ENCODE results near the gene GNE. TPM values are rescaled to one million over a fixed set of nuclear protein-coding genes. Genes with fewer than 3 reads are reported as not detected.
A peak's percentile ranks its signal among the peaks of the same experiment; 100 is the strongest.
"Not testable (repeated sequence)": the region's sequence is repeated elsewhere in the genome, so short reads cannot be mapped to it uniquely, and the experiment has no call there.

Gene GNE
- polyA plus RNA-seq, 1 donor from 2014 or later, result 6.3 TPM

DNA sequence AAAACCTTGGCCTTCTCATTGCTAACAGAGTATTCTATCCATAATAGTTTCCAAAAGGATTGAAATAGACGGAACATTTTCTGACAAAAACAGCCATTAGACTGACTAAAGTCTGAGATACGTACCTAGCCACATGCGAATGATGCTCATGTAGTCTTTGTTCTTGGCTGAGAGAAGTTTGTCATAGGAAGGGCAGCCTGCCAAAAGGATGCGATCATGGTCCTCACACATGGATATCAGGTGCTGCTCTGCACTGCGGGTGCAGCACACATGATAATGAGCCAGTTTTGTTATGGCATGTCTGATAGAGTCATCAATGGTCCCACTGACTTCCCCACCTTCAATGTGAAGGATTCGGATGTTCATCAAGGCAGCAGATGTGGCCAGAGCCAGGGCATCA lies 12.3 kb downstream of the GNE start:
- H3K9me3 Mint-ChIP-seq, result no peaks in the 10 kb centered on the region
- peaks cover 3% of the 10 kb centered on the region for H3K36me3 Mint-ChIP-seq
- H3K27ac Mint-ChIP-seq, result peak overlapping the region in 1 of 3 donors; percentile 45
- no peak overlapping the region for H3K4me3 Mint-ChIP-seq
- peaks cover 16 to 19% (median 16%) of the 10 kb centered on the region in 3 donors for H3K4me1 Mint-ChIP-seq
- H3K27me3 Mint-ChIP-seq, result no peaks in the 10 kb centered on the region

DNA sequence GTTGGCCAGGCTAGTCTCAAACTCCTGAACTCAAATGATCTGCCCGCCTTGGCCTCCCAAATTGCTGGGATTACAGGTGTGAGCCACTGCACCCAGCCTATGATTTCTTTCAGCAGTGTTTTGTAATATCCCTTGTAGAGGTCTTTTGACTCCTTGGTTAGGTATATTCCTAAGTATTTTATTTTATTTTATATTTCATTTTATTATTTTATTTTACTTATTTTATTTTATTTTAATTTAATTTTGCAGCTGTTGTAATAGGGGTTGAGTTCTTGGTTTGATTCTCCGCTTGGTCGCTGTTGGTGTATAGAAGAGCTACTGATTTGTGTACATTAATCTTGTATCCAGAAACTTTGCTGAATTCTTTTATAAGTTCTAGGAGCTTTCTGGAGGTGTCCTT lies 18.6 kb downstream of the GNE start:
- not testable (repeated sequence) for H3K27ac Mint-ChIP-seq, H3K4me1 Mint-ChIP-seq, H3K27me3 Mint-ChIP-seq, H3K4me3 Mint-ChIP-seq, H3K9me3 Mint-ChIP-seq
- H3K36me3 Mint-ChIP-seq, result peaks cover 11% of the 10 kb centered on the region

GRCh38 chr9:36239205-36239604 lies 19.0 kb downstream of the GNE start:
- not testable (repeated sequence) for H3K27ac Mint-ChIP-seq

DNA sequence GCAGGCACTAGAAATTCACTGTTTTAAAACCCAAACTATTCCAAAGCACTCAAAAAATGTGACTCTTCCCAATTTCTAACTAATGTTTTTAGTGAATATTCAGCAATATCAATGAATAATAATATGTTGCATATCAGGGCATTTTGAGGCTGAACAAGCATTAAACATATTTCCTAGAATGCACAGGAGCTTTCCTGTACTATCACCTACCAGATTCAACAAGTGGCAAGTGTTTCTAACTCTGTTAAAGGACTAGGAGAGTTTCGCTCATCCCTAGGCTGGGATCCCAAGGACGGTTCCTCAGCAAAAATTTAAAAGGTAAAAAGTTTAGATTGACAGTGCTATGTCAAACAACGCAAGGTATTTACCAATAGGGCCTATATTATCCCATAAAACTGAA lies 21.0 kb downstream of the GNE start:
- Mint-ChIP-seq H3K36me3 (peaks cover 13% of the 10 kb centered on the region), H3K4me1 (no peaks in the 10 kb centered on the region), H3K9me3 (peaks cover 0 to 1% (median 0%) of the 10 kb centered on the region in 3 donors), H3K27ac (no peak overlapping the region), H3K4me3 (no peak overlapping the region), H3K27me3 (no peaks in the 10 kb centered on the region)

More at GRCh38 chr9:36239205-36239604, 19.0 kb downstream of the GNE start:
- not testable (repeated sequence) for H3K4me3 Mint-ChIP-seq, H3K9me3 Mint-ChIP-seq, H3K4me1 Mint-ChIP-seq, H3K27me3 Mint-ChIP-seq
- peaks cover 11% of the 10 kb centered on the region for H3K36me3 Mint-ChIP-seq

DNA sequence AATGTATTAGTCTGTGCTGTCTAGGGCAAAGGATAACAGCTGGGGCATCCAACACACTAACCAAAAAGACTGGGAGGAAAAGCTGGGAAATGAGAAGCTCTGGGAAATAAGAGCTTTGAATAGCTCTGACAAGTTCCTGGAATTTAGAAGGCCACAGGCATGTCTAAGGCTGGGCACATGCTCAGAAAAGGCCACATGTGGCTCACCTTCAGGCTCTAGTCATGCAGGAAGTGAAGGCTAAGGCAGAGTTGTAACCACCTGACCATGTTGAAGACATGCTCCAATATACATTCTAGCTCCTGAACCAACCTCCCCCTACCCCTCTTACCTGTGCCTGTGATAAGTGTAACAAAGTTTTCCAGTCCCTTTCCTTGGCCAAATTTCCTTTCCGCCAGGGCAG lies 35.8 kb downstream of the GNE start:
- Mint-ChIP-seq H3K9me3 (peaks cover 2 to 4% (median 4%) of the 10 kb centered on the region in 3 donors), H3K27me3 (no peaks in the 10 kb centered on the region), H3K27ac (peak overlapping the region in 1 of 3 donors; percentile 77), H3K4me3 (no peak overlapping the region), H3K36me3 (peaks cover 16% of the 10 kb centered on the region), H3K4me1 (peaks cover 2 to 5% (median 3%) of the 10 kb centered on the region in 3 donors)

GRCh38 chr9:36221667-36222066 lies 36.6 kb downstream of the GNE start:
- Mint-ChIP-seq H3K9me3 (peaks cover 2 to 4% (median 4%) of the 10 kb centered on the region in 3 donors), H3K4me1 (peaks cover 2 to 5% (median 5%) of the 10 kb centered on the region in 3 donors), H3K27ac (peak overlapping the region in 1 of 3 donors; percentile 10), H3K36me3 (peaks cover 16% of the 10 kb centered on the region), H3K4me3 (no peak overlapping the region), H3K27me3 (no peaks in the 10 kb centered on the region)

GRCh38 chr9:36218411-36218901 lies 39.8 kb downstream of the GNE start:
- Mint-ChIP-seq H3K9me3 (peaks cover 2 to 4% (median 4%) of the 10 kb centered on the region in 3 donors), H3K4me3 (no peak overlapping the region), H3K36me3 (peaks cover 18% of the 10 kb centered on the region), H3K27me3 (no peaks in the 10 kb centered on the region), H3K27ac (no peak overlapping the region), H3K4me1 (peaks cover 5 to 8% (median 5%) of the 10 kb centered on the region in 3 donors)

GRCh38 chr9:36218011-36218410 lies 40.2 kb downstream of the GNE start:
- Mint-ChIP-seq H3K4me1 (peaks cover 5 to 8% (median 5%) of the 10 kb centered on the region in 3 donors), H3K9me3 (peaks cover 2 to 4% (median 4%) of the 10 kb centered on the region in 3 donors), H3K27me3 (no peaks in the 10 kb centered on the region), H3K27ac (no peak overlapping the region), H3K4me3 (no peak overlapping the region), H3K36me3 (peaks cover 15% of the 10 kb centered on the region)

- H3K27me3 Mint-ChIP-seq, result no peaks in the 10 kb centered on the region
- H3K27ac Mint-ChIP-seq, result peak overlapping the region in 1 of 3 donors; percentile 19
- peaks cover 5 to 8% (median 5%) of the 10 kb centered on the region in 3 donors for H3K4me1 Mint-ChIP-seq
- H3K4me3 Mint-ChIP-seq, result no peak overlapping the region
- peaks cover 11% of the 10 kb centered on the region for H3K36me3 Mint-ChIP-seq
- H3K9me3 Mint-ChIP-seq, result no peaks in the 10 kb centered on the region
Observed at GRCh38 chr9:36217256-36217968, 40.8 kb downstream of the GNE start.

DNA sequence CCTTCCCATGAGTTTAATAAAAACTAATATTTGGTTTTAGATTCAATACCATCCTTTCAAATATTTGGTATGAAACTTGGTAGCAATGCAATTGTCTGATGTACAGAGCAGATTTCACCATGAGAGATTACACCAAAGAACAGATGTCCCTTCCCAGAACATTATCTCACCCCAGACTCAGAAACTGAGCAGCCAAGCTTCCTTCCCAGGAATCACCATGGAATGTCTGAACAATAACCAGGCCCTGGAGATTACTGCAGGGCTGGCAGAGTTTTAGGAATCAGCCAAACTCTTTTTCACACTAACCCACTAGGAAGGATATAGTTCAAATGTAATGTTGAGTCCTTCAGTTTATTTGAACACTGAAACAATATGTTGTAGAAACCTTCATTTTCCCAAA lies 43.7 kb downstream of the GNE start:
- no peaks in the 10 kb centered on the region for H3K9me3 Mint-ChIP-seq
- no peak overlapping the region for H3K4me3 Mint-ChIP-seq
- H3K27ac Mint-ChIP-seq, result no peak overlapping the region
- peaks cover 6% of the 10 kb centered on the region for H3K36me3 Mint-ChIP-seq
- H3K27me3 Mint-ChIP-seq, result no peaks in the 10 kb centered on the region
- H3K4me1 Mint-ChIP-seq, result peaks cover 5 to 8% (median 6%) of the 10 kb centered on the region in 3 donors

DNA sequence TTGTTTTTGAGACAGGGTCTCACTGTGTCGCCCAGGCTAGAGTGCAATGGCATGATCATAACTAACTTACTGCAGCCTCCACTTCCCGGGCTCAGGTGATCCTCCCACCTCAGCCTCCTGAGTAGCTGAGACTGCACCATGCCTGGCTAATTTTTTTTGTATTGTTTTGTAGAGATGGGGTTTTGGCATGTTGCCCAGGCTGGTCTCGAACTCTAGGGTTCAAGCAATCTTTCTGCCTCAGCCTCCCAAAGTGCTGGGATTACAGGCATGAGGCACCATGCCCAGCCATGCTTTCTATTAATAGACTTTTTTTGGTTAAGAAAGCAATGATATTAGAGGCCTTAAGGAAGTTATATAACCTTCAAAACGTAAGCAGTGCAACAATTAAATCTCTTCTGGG lies 44.3 kb downstream of the GNE start:
- H3K4me1 Mint-ChIP-seq, result peaks cover 5 to 10% (median 10%) of the 10 kb centered on the region in 3 donors
- H3K27me3 Mint-ChIP-seq, result no peaks in the 10 kb centered on the region
- H3K27ac Mint-ChIP-seq, result no peak overlapping the region
- no peaks in the 10 kb centered on the region for H3K9me3 Mint-ChIP-seq
- H3K4me3 Mint-ChIP-seq, result no peak overlapping the region
- peaks cover 6% of the 10 kb centered on the region for H3K36me3 Mint-ChIP-seq

DNA sequence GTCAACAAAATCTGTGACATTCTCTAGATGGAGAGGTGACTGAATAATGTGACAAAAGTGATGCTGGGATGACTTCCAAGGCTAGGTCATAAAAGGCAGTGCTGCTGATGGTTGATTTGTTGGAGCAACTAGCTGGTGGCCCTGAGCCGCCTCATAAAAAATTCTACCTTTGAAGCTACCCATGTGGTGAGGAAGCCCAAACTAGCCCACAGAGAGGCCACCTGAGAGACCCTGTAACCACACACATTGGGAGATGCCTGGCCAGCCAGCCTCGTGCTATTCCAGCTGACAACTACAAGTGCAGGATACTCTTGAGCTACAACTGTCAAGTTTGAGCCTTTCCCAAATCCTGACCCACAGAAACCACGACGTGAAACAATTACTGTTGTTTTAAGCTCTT lies 44.9 kb downstream of the GNE start:
- no peak overlapping the region for H3K4me3 Mint-ChIP-seq
- H3K9me3 Mint-ChIP-seq, result no peaks in the 10 kb centered on the region
- H3K27ac Mint-ChIP-seq, result peak overlapping the region in 1 of 3 donors; percentile 46
- H3K27me3 Mint-ChIP-seq, result no peaks in the 10 kb centered on the region
- peaks cover 2 to 9% (median 8%) of the 10 kb centered on the region in 3 donors for H3K4me1 Mint-ChIP-seq
- H3K36me3 Mint-ChIP-seq, result peaks cover 4% of the 10 kb centered on the region

- no peaks in the 10 kb centered on the region for H3K27me3 Mint-ChIP-seq
- H3K4me3 Mint-ChIP-seq, result no peak overlapping the region
- H3K36me3 Mint-ChIP-seq, result peaks cover 4% of the 10 kb centered on the region
- peaks cover 5 to 11% (median 8%) of the 10 kb centered on the region in 3 donors for H3K4me1 Mint-ChIP-seq
- no peak overlapping the region for H3K27ac Mint-ChIP-seq
- H3K9me3 Mint-ChIP-seq, result no peaks in the 10 kb centered on the region
Observed at GRCh38 chr9:36211510-36211909, 46.7 kb downstream of the GNE start.

DNA sequence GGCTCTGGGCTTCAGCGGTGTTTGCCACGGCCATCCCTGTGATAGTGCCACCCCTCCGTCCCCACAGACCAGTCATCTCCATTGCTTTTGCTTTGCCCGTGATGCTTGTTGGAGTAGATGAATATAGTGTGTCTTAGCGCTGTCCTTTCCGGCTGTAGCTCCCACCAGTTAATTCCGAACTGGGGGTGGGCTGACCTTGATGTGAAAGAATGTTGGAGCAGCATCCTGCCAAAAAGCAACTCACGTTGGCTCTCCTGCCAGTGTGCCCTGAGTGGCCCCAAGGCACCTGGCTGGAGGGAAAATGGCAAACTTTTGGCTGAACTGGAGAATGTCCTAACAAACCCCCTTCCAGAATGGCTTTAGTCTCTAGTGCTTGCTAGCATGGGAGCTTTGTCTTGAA lies 47.5 kb downstream of the GNE start:
- peaks cover 2% of the 10 kb centered on the region for H3K36me3 Mint-ChIP-seq
- H3K27me3 Mint-ChIP-seq, result no peaks in the 10 kb centered on the region
- no peak overlapping the region for H3K27ac Mint-ChIP-seq
- no peak overlapping the region for H3K4me3 Mint-ChIP-seq
- peaks cover 5 to 8% (median 5%) of the 10 kb centered on the region in 3 donors for H3K4me1 Mint-ChIP-seq
- H3K9me3 Mint-ChIP-seq, result no peaks in the 10 kb centered on the region

DNA sequence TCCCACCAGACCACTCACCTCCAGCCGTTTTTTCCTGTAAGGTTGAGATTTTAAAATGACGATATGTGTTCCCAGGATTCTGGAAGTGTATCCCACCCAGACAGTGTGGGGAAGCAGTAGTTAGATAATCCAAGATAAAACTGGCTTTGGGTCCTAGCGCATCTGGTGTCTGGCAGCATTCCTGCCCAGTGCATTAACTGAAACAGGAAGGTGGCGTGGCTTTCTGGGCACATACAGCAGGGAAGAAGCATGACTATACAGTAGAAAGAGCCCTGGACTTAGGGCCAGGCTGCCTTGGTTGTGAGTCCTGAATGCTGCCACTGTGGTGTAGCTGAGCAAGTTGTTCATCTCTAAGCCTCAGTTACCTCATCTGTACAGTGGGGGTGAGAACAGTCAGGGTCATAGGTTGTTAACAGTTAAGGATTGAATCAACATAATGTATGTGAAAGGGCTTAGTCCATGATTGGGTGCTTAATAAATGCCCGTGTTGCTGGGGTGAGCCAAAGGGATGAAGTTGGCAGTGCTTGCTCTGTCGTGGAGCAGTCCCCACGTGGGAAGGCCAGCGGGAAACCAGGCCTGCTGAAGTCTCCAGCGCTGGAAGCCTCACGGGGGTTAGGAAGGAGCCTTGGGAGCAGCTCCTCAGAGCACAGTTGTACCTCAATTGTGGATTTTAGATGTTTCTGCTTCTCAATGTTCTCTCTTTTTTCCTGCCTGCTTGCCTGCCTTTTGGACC lies 49.6 kb downstream of the GNE start:
- Mint-ChIP-seq H3K36me3 (peaks cover 2% of the 10 kb centered on the region), H3K9me3 (no peaks in the 10 kb centered on the region), H3K27ac (no peak overlapping the region), H3K4me3 (no peak overlapping the region), H3K4me1 (peaks cover 5 to 8% (median 5%) of the 10 kb centered on the region in 3 donors), H3K27me3 (no peaks in the 10 kb centered on the region)
